Prostate gland (tissue), 2 donors: ENCODE measurements around the gene CHURC1. TPM values are rescaled to one million over a fixed set of nuclear protein-coding genes. Genes with fewer than 3 reads are reported as not detected.

Experiments
- DNase-seq: peaks from one replicate; pipeline ENCODE4 v3.0.0-alpha.2; 2019; ENCODE audit warnings: low spot score
- H3K27ac ChIP-seq, 2 donors: fragments of 200-600 bp; sonication (generic); 2 replicates each; pipeline ENCODE4 v1.5.1; 2017 to 2019
- H3K27me3 ChIP-seq: fragments of 200-600 bp; sonication (generic); replicated peaks from 2 replicates; pipeline ENCODE4 v1.5.1; 2019; ENCODE audit not compliant: insufficient read depth
- H3K36me3 ChIP-seq, 2 donors: fragments of 200-600 bp; sonication (generic); 1 replicate in 1 of 2; 2 replicates in 1 of 2; pipeline versions ENCODE4 v1.5.1 to v1.8.1; 2017 to 2019
- H3K4me1 ChIP-seq: fragments of 200-600 bp; sonication (generic); replicated peaks from 2 replicates; pipeline ENCODE4 v1.5.1; 2019
- H3K4me3 ChIP-seq, 2 donors: fragments of 200-600 bp; sonication (generic); 2 replicates each; pipeline ENCODE4 v1.5.1; 2017 to 2019
- H3K9me3 ChIP-seq: fragments of 200-600 bp; sonication (generic); 2 replicates; pipeline ENCODE4 v1.5.1; 2017
- CTCF ChIP-seq, 4 experiments: fragments of 200-600 bp in 2 of 4; fragments of 450-650 bp in 2 of 4; sonication (generic) in 2 of 4; IDR thresholded peaks; 1 replicate in 3 of 4; 2 replicates in 1 of 4; pipeline ENCODE4 v1.5.1; 2016 to 2019; ENCODE audit warnings: antibody characterized with exemption in 4 of 4, mild to moderate bottlenecking in 2 of 4, moderate library complexity in 2 of 4
- POLR2A ChIP-seq: fragments of 450-650 bp; IDR thresholded peaks from one replicate; pipeline ENCODE4 v1.6.1; 2016; ENCODE audit warnings: antibody characterized with exemption, mild to moderate bottlenecking
- POLR2AphosphoS5 ChIP-seq: sonication (generic); formaldehyde crosslinking; IDR thresholded peaks from one replicate; pipeline ENCODE4 v1.6.1; 2017; ENCODE audit warnings: antibody characterized with exemption
- WGBS: methylation state at CpG from one replicate; pipeline ENCODE4 v1.1.5; 2018; 5-methylcytosine and 5-hydroxymethylcytosine counted together
- intact Hi-C: fragments of 100-400 bp; cut with DNase I; formaldehyde crosslinking; loops from one replicate; pipeline ENCODE4 v1.14.2; 2022
- total RNA-seq, 2 donors: library from RNA; depleted of rRNA; stranded (reverse); fragments of >200 nt; gene quantifications; one replicate each; pipeline ENCODE4 v1.1.0, GENCODE V29; 2016

The CHURC1 gene
- 10 to 100 TPM; 47.8 to 49.2 TPM for total RNA-seq

GRCh38 chr14:64914237-64915028, at the start of gene CHURC1:
Gene CHURC1 (plus strand): TSS chr14:64914455. CDS start chr14:64914496, 41 bp downstream.
- Histone ChIP-seq H3K9me3 (no peaks in the 10 kb centered on the region), H3K27me3 (no peaks in the 10 kb centered on the region), H3K27ac (peak within 1 kb of the TSS; percentile 87 to 88), H3K36me3 (no peaks in the 10 kb centered on the region), H3K4me3 (peak within 1 kb of the TSS; percentile 94 to 95), H3K4me1 (peaks cover 6% of the 10 kb centered on the region)
- WGBS = under 1% methylated on average over 43 of the region's 49 CpGs
- DNase-seq = peak; percentile 99
- intact Hi-C loops = no loop called here
- peak; percentile 99 for TF ChIP-seq POLR2AphosphoS5
- no peak for TF ChIP-seq CTCF (IDR thresholded peaks at IDR 0.05)
- TF ChIP-seq POLR2A = peak; percentile 73

- WGBS = 43% methylated on average over 6 of the region's 6 CpGs
- H3K4me3 ChIP-seq = no peak overlapping the region
- no peak for DNase-seq
- no peaks in the 10 kb centered on the region for H3K9me3 ChIP-seq
- peaks cover 3% of the 10 kb centered on the region for H3K27me3 ChIP-seq
- no peak overlapping the region for H3K27ac ChIP-seq
- intact Hi-C loops = no loop called here
- TF ChIP-seq POLR2AphosphoS5 (no peak), CTCF (IDR thresholded peaks at IDR 0.05) (no peak), POLR2A (no peak)
- no peaks in the 10 kb centered on the region for H3K36me3 ChIP-seq
- no peaks in the 10 kb centered on the region for H3K4me1 ChIP-seq
Measured at GRCh38 chr14:64865109-64865508, 49.1 kb upstream of the CHURC1 start.

- H3K27ac ChIP-seq = no peak overlapping the region
- TF ChIP-seq CTCF (IDR thresholded peaks at IDR 0.05) = no peak
- no peak for TF ChIP-seq POLR2AphosphoS5
- no peak for TF ChIP-seq POLR2A
- 73% methylated on average over 6 of the region's 6 CpGs for WGBS
Measured at GRCh38 chr14:64865992-64866391, 48.3 kb upstream of the CHURC1 start.

GRCh38 chr14:64867182-64867581, 47.1 kb upstream of the CHURC1 start:
- intact Hi-C loops = no loop called here
- TF ChIP-seq CTCF (IDR thresholded peaks at IDR 0.05) = no peak
- no peak for TF ChIP-seq POLR2AphosphoS5
- no peak overlapping the region for H3K4me3 ChIP-seq
- no peak for DNase-seq
- no peaks in the 10 kb centered on the region for H3K36me3 ChIP-seq
- no peak overlapping the region for H3K27ac ChIP-seq
- H3K27me3 ChIP-seq = peaks cover 3% of the 10 kb centered on the region
- H3K4me1 ChIP-seq = no peaks in the 10 kb centered on the region
- no peaks in the 10 kb centered on the region for H3K9me3 ChIP-seq
- WGBS = 89% methylated on average over 3 of the region's 3 CpGs

More at GRCh38 chr14:64865992-64866391, 48.3 kb upstream of the CHURC1 start:
- H3K36me3 ChIP-seq = no peaks in the 10 kb centered on the region
- H3K4me3 ChIP-seq = no peak overlapping the region
- H3K27me3 ChIP-seq = peaks cover 3% of the 10 kb centered on the region
- intact Hi-C loops = no loop called here
- H3K9me3 ChIP-seq = no peaks in the 10 kb centered on the region
- H3K4me1 ChIP-seq = no peaks in the 10 kb centered on the region
- DNase-seq = no peak

- Histone ChIP-seq H3K9me3 (no peaks in the 10 kb centered on the region), H3K27me3 (peaks cover 3% of the 10 kb centered on the region), H3K27ac (no peak overlapping the region), H3K4me1 (no peaks in the 10 kb centered on the region), H3K4me3 (no peak overlapping the region), H3K36me3 (no peaks in the 10 kb centered on the region)
- no peak for TF ChIP-seq POLR2AphosphoS5
- no peak for TF ChIP-seq CTCF (IDR thresholded peaks at IDR 0.05)
- no peak for TF ChIP-seq POLR2A
- no peak for DNase-seq
- WGBS = 92% methylated on average over 2 of the region's 2 CpGs
- intact Hi-C loops = no loop called here
Measured at GRCh38 chr14:64868379-64868778, 45.9 kb upstream of the CHURC1 start.
